HG02852 (cell line): ENCODE measurements around the gene ALMS1.
"Not testable (repeated sequence)": the region's sequence is repeated elsewhere in the genome, so short reads cannot be mapped to it uniquely, and the experiment has no call there.

Experiments
- ATAC-seq: cut with Tn5 transposase; IDR thresholded peaks from one replicate; pipeline ENCODE4 v1.9.1; 2021; ENCODE audit warnings: mild to moderate bottlenecking, moderate library complexity; ENCODE audit not compliant: unreplicated experiment

Gene ALMS1, protein sequence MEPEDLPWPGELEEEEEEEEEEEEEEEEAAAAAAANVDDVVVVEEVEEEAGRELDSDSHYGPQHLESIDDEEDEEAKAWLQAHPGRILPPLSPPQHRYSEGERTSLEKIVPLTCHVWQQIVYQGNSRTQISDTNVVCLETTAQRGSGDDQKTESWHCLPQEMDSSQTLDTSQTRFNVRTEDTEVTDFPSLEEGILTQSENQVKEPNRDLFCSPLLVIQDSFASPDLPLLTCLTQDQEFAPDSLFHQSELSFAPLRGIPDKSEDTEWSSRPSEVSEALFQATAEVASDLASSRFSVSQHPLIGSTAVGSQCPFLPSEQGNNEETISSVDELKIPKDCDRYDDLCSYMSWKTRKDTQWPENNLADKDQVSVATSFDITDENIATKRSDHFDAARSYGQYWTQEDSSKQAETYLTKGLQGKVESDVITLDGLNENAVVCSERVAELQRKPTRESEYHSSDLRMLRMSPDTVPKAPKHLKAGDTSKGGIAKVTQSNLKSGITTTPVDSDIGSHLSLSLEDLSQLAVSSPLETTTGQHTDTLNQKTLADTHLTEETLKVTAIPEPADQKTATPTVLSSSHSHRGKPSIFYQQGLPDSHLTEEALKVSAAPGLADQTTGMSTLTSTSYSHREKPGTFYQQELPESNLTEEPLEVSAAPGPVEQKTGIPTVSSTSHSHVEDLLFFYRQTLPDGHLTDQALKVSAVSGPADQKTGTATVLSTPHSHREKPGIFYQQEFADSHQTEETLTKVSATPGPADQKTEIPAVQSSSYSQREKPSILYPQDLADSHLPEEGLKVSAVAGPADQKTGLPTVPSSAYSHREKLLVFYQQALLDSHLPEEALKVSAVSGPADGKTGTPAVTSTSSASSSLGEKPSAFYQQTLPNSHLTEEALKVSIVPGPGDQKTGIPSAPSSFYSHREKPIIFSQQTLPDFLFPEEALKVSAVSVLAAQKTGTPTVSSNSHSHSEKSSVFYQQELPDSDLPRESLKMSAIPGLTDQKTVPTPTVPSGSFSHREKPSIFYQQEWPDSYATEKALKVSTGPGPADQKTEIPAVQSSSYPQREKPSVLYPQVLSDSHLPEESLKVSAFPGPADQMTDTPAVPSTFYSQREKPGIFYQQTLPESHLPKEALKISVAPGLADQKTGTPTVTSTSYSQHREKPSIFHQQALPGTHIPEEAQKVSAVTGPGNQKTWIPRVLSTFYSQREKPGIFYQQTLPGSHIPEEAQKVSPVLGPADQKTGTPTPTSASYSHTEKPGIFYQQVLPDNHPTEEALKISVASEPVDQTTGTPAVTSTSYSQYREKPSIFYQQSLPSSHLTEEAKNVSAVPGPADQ (N-terminal part only)

GRCh38 chr2:73385504-73386341 lies at the start of gene ALMS1:
Gene ALMS1 (plus strand): TSS chr2:73385836. CDS start chr2:73385869, 33 bp downstream.
- ATAC-seq: peak; percentile 85

GRCh38 chr2:73337828-73338227 lies 47.8 kb upstream of the ALMS1 start:
- no peak for ATAC-seq

DNA sequence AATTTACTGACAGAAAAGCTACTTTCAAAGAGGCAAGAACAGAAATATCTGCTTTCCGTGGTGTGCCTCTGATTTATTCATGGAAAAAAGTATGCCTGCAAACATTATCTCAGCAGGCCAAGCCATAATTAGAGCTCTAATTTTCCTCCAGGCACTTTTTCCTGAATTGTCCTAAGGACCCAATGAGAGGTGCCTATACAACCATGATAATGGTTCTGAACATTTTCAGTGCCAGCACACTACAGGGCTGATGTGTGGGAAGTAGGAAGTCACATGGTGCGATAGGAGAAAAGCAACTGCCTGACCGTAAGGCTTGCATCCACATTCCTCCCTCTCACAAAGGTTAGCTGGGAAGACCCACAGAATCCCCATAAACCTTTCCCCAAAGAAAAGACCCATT lies 46.4 kb upstream of the ALMS1 start:
- ATAC-seq: no peak

- no peak for ATAC-seq
These were observed 44.6 kb upstream of the ALMS1 start for GRCh38 chr2:73341039-73341438.

- no peak for ATAC-seq
These were observed 41.6 kb upstream of the ALMS1 start for GRCh38 chr2:73343992-73344391.

DNA sequence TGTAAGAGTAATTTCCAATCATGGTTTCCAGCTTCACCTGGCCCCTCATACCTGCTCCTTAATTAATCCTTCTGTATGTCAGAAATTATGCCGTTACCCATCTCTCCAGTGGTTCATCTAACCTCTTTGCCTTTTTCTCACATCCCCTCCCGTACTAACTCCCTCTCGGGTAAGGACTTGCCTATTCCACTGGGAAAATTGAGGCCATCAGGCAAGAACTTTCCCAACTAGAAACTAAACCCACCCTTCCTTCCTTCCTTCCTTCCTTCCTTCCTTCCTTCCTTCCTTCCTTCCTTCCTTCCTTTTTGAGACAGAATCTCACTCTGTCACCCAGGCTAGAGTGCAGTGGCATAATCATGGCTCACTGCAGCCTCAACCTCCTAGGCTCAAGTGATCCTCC lies 40.9 kb upstream of the ALMS1 start:
- not testable (repeated sequence) for ATAC-seq

GRCh38 chr2:73350035-73350691 lies 35.5 kb upstream of the ALMS1 start:
- ATAC-seq: no peak

- ATAC-seq: no peak
These were observed 29.5 kb upstream of the ALMS1 start for GRCh38 chr2:73356097-73356496.

DNA sequence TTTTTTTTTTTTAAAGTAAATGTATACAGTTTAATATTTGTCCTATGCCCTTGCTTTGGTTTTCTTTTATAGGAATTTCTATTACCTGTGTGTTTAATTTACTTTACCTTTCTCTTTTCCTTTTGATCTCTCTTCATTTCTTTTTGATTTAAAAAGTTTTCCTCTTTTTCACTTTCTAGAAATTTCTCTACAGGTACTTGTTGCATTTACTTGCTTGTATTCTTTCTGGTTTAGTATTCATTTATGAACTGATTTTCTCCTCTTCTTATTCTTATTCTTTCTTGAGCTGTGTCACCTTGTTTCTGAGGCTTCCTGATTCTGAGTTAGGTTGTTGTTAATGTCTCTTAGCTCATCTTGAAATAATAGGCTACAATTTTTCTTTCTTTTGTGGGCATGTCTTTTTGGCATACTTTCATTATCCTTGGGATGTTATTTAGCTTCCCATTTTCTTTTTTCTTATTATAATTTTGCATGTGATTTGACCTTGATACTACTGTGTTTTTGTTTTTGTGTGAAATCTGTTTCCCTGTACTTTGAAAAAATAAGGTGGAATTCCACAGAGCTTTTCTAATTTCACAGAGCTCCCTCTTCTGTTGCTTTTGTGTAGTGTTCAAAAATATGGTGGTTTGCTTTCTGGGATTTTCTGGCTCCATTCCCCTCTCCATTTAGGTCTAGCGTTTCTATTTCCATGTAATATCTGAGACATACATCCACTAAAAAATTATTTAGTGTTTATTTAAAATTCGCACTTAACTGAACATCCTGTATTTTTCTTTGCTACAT lies 25.5 kb upstream of the ALMS1 start:
- ATAC-seq: no peak

- no peak for ATAC-seq
These were observed 19.6 kb upstream of the ALMS1 start for GRCh38 chr2:73366060-73366459.

DNA sequence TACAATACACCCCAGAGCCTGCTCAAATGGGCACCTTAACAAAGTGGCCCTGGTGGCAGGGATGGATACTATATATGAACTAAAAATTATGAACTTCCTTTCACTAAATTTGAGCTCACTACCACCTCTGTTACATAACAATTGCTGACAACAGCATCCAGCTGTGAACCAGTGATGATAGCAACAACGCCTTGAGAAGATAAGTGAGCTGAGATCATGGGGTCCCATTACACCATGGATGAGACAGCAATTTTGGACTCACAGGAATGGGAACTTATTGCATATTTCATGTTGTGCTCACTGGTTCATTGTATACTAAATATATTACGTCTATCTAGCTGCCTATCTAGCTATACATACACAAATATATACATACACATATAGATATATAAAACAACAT lies 16.9 kb upstream of the ALMS1 start:
- ATAC-seq: no peak

GRCh38 chr2:73370348-73370747 lies 15.3 kb upstream of the ALMS1 start:
- ATAC-seq: no peak

DNA sequence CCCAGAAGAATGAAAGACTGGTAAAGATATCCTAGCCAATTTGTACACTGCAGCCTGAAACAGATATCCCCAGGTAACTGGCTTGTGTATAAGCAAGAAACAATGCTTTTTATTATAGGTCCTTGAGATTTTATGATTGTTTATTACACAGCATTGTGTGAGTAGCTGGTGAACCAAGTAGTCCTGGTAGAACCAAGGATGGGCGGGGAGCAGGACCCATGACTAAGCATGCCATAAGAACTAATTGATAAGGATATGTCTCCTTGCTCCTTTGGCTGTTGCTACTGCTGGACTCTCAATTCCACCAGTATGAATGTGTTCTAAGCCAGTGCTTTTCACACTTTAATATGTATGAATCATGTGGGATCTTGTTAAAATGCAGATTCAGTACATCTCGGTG lies 12.3 kb upstream of the ALMS1 start:
- ATAC-seq: no peak

DNA sequence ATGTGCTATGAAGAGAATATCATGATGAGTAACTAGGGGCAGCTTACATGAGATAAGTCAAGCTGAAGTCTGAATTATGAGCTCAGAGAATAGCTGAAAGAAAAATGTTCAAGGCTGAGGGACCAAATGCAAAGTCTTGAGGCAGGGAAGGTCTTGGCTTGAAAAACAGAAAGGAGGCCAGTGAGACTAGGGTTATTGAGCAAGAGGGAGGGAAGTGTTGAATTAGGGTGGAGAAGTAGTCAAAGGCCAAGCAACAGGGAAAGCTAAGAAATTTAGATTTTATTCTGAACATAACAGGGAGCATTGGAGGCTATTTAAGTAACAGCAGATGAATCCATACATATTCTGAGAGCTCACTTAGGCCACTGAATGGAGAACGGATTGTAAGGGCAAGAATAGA lies 11.4 kb upstream of the ALMS1 start:
- no peak for ATAC-seq

DNA sequence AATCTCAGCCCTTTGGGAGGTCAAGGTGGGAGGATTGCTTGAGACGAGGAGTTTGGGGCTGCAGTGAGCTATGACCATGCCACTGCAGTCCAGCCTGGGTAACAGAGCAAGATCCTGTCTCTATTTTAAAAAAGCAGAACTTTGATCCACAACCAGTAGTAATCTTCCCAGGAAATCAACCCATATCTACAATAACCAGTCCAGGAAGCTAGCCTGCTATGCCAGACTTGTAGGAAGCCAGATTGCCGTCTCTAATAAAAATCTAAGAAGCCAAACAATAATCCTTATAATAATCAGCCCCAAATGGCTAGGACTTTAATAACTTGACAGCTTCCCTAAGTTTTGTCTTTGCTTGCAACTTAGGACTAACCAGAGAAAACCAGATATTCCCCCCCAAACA lies 9.0 kb upstream of the ALMS1 start:
- ATAC-seq: no peak

DNA sequence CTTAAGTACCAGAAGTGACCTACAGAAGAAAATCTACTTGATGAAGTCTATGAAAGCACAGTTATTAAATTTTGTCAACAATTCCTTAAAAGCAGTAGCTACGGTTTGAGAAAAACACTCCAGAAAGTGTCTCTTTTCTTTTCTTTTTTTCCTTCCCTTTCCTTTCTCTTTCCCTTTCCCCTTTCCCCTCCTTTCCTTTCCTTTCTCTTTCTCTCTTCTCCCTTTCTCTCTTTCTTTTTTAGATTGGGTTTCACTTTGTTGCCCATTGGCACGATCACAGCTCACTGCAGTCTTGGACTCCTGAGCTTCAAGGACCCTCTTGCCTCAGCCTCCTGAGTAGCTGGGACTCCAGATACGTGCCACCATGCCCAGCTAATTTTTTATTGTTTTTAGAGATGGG lies 2.6 kb upstream of the ALMS1 start:
- no peak for ATAC-seq

DNA sequence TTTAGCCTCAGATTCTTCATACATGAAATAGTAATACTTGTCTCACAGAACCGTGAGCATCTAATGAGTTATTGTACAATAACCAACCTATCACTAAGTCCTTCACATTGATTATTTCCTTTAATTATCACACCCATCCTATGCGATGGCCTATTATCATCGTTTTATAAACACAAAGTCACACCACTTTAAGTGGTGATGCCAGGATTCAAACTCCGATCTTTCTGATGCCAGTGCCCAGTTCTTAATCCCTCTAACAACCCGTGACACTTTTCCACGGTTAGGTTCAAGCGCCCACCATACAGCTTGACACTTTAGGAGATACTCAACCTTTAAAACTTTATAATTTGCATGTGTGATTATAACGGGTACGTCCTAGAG lies 523 bp upstream of the ALMS1 start:
- ATAC-seq: no peak

GRCh38 chr2:73386342-73386868 lies 769 bp downstream of the ALMS1 start:
- peak; percentile 13 for ATAC-seq
